GM18858 (cell line): ENCODE measurements around the gene MTSS2.

Source experiments
- ATAC-seq: cut with Tn5 transposase; IDR thresholded peaks from one replicate; pipeline ENCODE4 v1.9.1; 2021; ENCODE audit not compliant: unreplicated experiment

MTSS2 gene

GRCh38 chr16:70687102-70687511 lies 1.3 kb upstream of the MTSS2 start:
- ATAC-seq = no peak

- ATAC-seq = no peak
These were observed 686 bp upstream of the MTSS2 start for GRCh38 chr16:70686376-70687101.

GRCh38 chr16:70685061-70685937 lies 554 bp downstream of the MTSS2 start:
- no peak for ATAC-seq

GRCh38 chr16:70684146-70685060 lies 1.4 kb downstream of the MTSS2 start:
- ATAC-seq = no peak

GRCh38 chr16:70683146-70683944 lies 2.5 kb downstream of the MTSS2 start:
- ATAC-seq = no peak

- no peak for ATAC-seq
These were observed 3.4 kb downstream of the MTSS2 start for GRCh38 chr16:70682239-70683145.

- ATAC-seq = no peak
These were observed 4.2 kb downstream of the MTSS2 start for GRCh38 chr16:70681382-70682238.

- ATAC-seq = no peak
These were observed 5.1 kb downstream of the MTSS2 start for GRCh38 chr16:70680495-70681381.

GRCh38 chr16:70679671-70680494 lies 6.0 kb downstream of the MTSS2 start:
- ATAC-seq = no peak

- ATAC-seq = no peak
These were observed 6.8 kb downstream of the MTSS2 start for GRCh38 chr16:70678898-70679670.

GRCh38 chr16:70678121-70678897 lies 7.5 kb downstream of the MTSS2 start:
- ATAC-seq = no peak

GRCh38 chr16:70677499-70678120 lies 8.2 kb downstream of the MTSS2 start:
- no peak for ATAC-seq

GRCh38 chr16:70676675-70677498 lies 9.0 kb downstream of the MTSS2 start:
- no peak for ATAC-seq
